NCI-H2171 treated with DMSO at 0.1 percent for 48 hours (cell line): Measurements from ENCODE around the gene KRTAP10-6.
"Not testable (repeated sequence)": the region's sequence is repeated elsewhere in the genome, so short reads cannot be mapped to it uniquely, and the experiment has no call there.

Experiments
- DNase-seq: peaks from one replicate; lab custom pipeline; 2025; lab: John Stamatoyannopoulos, UW

KRTAP10-6 gene

GRCh38 chr21:44592446-44593311 is at the start of gene KRTAP10-6:
Gene KRTAP10-6 (minus strand): TSS chr21:44592505. CDS start chr21:44592484, 21 bp downstream.
- DNase-seq: no peak

GRCh38 chr21:44640761-44641160 is 48.5 kb upstream of the KRTAP10-6 start:
- no peak for DNase-seq

- no peak for DNase-seq
These were observed 47.0 kb upstream of the KRTAP10-6 start for GRCh38 chr21:44639331-44639655.

GRCh38 chr21:44638506-44639330 is 46.4 kb upstream of the KRTAP10-6 start:
- DNase-seq: not testable (repeated sequence)

GRCh38 chr21:44637851-44638348 is 45.6 kb upstream of the KRTAP10-6 start:
- not testable (repeated sequence) for DNase-seq

- peak; percentile 28 for DNase-seq
These were observed 44.9 kb upstream of the KRTAP10-6 start, which contains the start of gene KRTAP10-10 for GRCh38 chr21:44637018-44637850. Gene KRTAP10-10 (plus strand): TSS chr21:44637356. CDS start chr21:44637418, 62 bp downstream.

GRCh38 chr21:44636209-44637017 is 44.1 kb upstream of the KRTAP10-6 start:
- no peak for DNase-seq

GRCh38 chr21:44632067-44632466 is 39.8 kb upstream of the KRTAP10-6 start:
- DNase-seq: no peak

- no peak for DNase-seq
These were observed 38.1 kb upstream of the KRTAP10-6 start for GRCh38 chr21:44630440-44630839.

GRCh38 chr21:44628707-44629391 is 36.5 kb upstream of the KRTAP10-6 start:
- DNase-seq: no peak

- DNase-seq: not testable (repeated sequence)
These were observed 35.5 kb upstream of the KRTAP10-6 start for GRCh38 chr21:44627831-44628233.

- not testable (repeated sequence) for DNase-seq
These were observed 35.0 kb upstream of the KRTAP10-6 start for GRCh38 chr21:44627181-44627822.

GRCh38 chr21:44626673-44627143 is 34.4 kb upstream of the KRTAP10-6 start, which contains the start of gene KRTAP10-9:
Gene KRTAP10-9 (plus strand): TSS chr21:44627093. CDS start chr21:44627172, 79 bp downstream.
- DNase-seq: no peak

GRCh38 chr21:44626262-44626661 is 34.0 kb upstream of the KRTAP10-6 start:
- DNase-seq: no peak

- no peak for DNase-seq
These were observed 33.5 kb upstream of the KRTAP10-6 start for GRCh38 chr21:44625756-44626155.

GRCh38 chr21:44623575-44623974 is 31.3 kb upstream of the KRTAP10-6 start:
- DNase-seq: no peak

- no peak for DNase-seq
These were observed 27.6 kb upstream of the KRTAP10-6 start for GRCh38 chr21:44619886-44620285.

GRCh38 chr21:44618909-44619308 is 26.6 kb upstream of the KRTAP10-6 start:
- no peak for DNase-seq

- DNase-seq: no peak
These were observed 26.2 kb upstream of the KRTAP10-6 start for GRCh38 chr21:44618504-44618903.
